Ovary (tissue), 3 donors: ENCODE measurements around the gene ATP6V0A1.

Experiments
- CTCF ChIP-seq, 3 donors: fragments of 450-650 bp in 2 of 3; fragments of 200-600 bp in 1 of 3; IDR thresholded peaks; one replicate each; pipeline versions ENCODE4 v1.5.1 to v1.8.0; 2016 to 2022; ENCODE audit warnings: antibody characterized with exemption in 3 of 3, mild to moderate bottlenecking in 1 of 3
- EP300 ChIP-seq: sonication (generic); formaldehyde crosslinking; IDR thresholded peaks from one replicate; pipeline ENCODE4 v1.6.1; 2017; ENCODE audit warnings: antibody characterized with exemption
- POLR2A ChIP-seq: fragments of 450-650 bp; IDR thresholded peaks from one replicate; pipeline ENCODE4 v1.6.1; 2017; ENCODE audit warnings: antibody characterized with exemption, mild to moderate bottlenecking, moderate library complexity
- donor health status: DM: no; HTN: no; CAD: no.

- TF ChIP-seq CTCF (IDR thresholded peaks at IDR 0.05) (no peak), EP300 (no peak), POLR2A (no peak)
These were observed 28.8 kb upstream of the ATP6V0A1 start for GRCh38 chr17:42429726-42430447.
